Right atrium auricular region (tissue), 2 donors: ENCODE measurements around the gene SETD6. TPM values are rescaled to one million over a fixed set of nuclear protein-coding genes. Genes with fewer than 3 reads are reported as not detected.

Experiments used
- DNase-seq: peaks from one replicate; pipeline ENCODE4 v3.0.0-alpha.2; 2019; ENCODE audit warnings: low spot score
- H3K27ac ChIP-seq, 2 donors: fragments of 200-600 bp; sonication (generic); 1 replicate in 1 of 2; 2 replicates in 1 of 2; pipeline ENCODE4 v1.5.1; 2016 to 2019
- H3K27me3 ChIP-seq, 2 donors: fragments of 200-600 bp; sonication (generic); one replicate each; pipeline versions ENCODE4 v1.5.1 to v1.6.0; 2017 to 2019
- H3K36me3 ChIP-seq: fragments of 200-600 bp; sonication (generic); one replicate; pipeline ENCODE4 v1.5.1; 2016
- H3K4me1 ChIP-seq, 2 donors: fragments of 200-600 bp; sonication (generic); one replicate each; pipeline versions ENCODE4 v1.5.1 to v1.6.0; 2017 to 2019
- H3K4me3 ChIP-seq, 2 donors: fragments of 200-600 bp; sonication (generic); 1 replicate in 1 of 2; 2 replicates in 1 of 2; pipeline ENCODE4 v1.5.1; 2017 to 2019; ENCODE audit warnings: mild to moderate bottlenecking in 1 of 2, moderate library complexity in 1 of 2
- H3K9me3 ChIP-seq, 2 donors: fragments of 200-600 bp; sonication (generic); one replicate each; pipeline ENCODE4 v1.5.1; 2019
- CTCF ChIP-seq, 2 donors: fragments of 200-600 bp; sonication (generic); IDR thresholded peaks; one replicate each; pipeline ENCODE4 v1.5.1; 2019; ENCODE audit warnings: antibody characterized with exemption in 2 of 2
- total RNA-seq, 2 donors: library from RNA; depleted of rRNA; stranded (reverse); fragments of >200 nt; gene quantifications; one replicate each; pipeline ENCODE4 v1.1.0, GENCODE V29; 2016

The SETD6 gene
- total RNA-seq, 2 donors from 2014 or later, result 11.9 to 12.9 TPM

GRCh38 chr16:58511933-58512815 is 3.1 kb upstream of the SETD6 start:
- no peak overlapping the region for H3K4me3 ChIP-seq
- peak; percentile 80 to 81 for TF ChIP-seq CTCF (IDR thresholded peaks at IDR 0.05)
- peaks cover 0 to 18% of the 10 kb centered on the region in 2 donors for H3K4me1 ChIP-seq
- H3K9me3 ChIP-seq, result no peaks in the 10 kb centered on the region
- no peaks in the 10 kb centered on the region for H3K27me3 ChIP-seq
- peak; percentile 69 for DNase-seq
- no peak overlapping the region for H3K27ac ChIP-seq
- peaks cover 21% of the 10 kb centered on the region for H3K36me3 ChIP-seq

GRCh38 chr16:58513874-58514273 is 1.4 kb upstream of the SETD6 start:
- no peak for DNase-seq
- Histone ChIP-seq H3K36me3 (peaks cover 19% of the 10 kb centered on the region), H3K27me3 (no peaks in the 10 kb centered on the region), H3K4me3 (no peak overlapping the region), H3K4me1 (peaks cover 0 to 18% of the 10 kb centered on the region in 2 donors), H3K27ac (no peak overlapping the region), H3K9me3 (no peaks in the 10 kb centered on the region)
- no peak for TF ChIP-seq CTCF (IDR thresholded peaks at IDR 0.05)

GRCh38 chr16:58515871-58516767 is 802 bp downstream of the SETD6 start:
- peaks cover 37% of the 10 kb centered on the region for H3K36me3 ChIP-seq
- no peak for DNase-seq
- TF ChIP-seq CTCF (IDR thresholded peaks at IDR 0.05), result no peak

GRCh38 chr16:58516768-58517107 is 1.4 kb downstream of the SETD6 start:
- Histone ChIP-seq H3K4me1 (peaks cover 0 to 18% of the 10 kb centered on the region in 2 donors), H3K9me3 (no peaks in the 10 kb centered on the region), H3K27ac (no peak overlapping the region), H3K4me3 (no peak overlapping the region), H3K36me3 (peaks cover 44% of the 10 kb centered on the region), H3K27me3 (no peaks in the 10 kb centered on the region)
- DNase-seq, result no peak
- TF ChIP-seq CTCF (IDR thresholded peaks at IDR 0.05), result no peak

More at GRCh38 chr16:58515871-58516767, 802 bp downstream of the SETD6 start:
- Histone ChIP-seq H3K4me3 (peak overlapping the region; percentile 73 to 88), H3K27ac (peak overlapping the region; percentile 73 to 75), H3K4me1 (peaks cover 0 to 18% of the 10 kb centered on the region in 2 donors), H3K9me3 (no peaks in the 10 kb centered on the region), H3K27me3 (no peaks in the 10 kb centered on the region)

- H3K4me1 ChIP-seq, result peaks cover 0 to 18% of the 10 kb centered on the region in 2 donors
- H3K9me3 ChIP-seq, result no peaks in the 10 kb centered on the region
- peaks cover 59% of the 10 kb centered on the region for H3K36me3 ChIP-seq
- no peak for DNase-seq
- H3K27me3 ChIP-seq, result no peaks in the 10 kb centered on the region
- TF ChIP-seq CTCF (IDR thresholded peaks at IDR 0.05), result no peak
- H3K27ac ChIP-seq, result no peak overlapping the region
- H3K4me3 ChIP-seq, result no peak overlapping the region
Measured at GRCh38 chr16:58518083-58518979, 3.0 kb downstream of the SETD6 start.
